ENCODE results near the gene PDLIM5.

PDLIM5 gene

DNA sequence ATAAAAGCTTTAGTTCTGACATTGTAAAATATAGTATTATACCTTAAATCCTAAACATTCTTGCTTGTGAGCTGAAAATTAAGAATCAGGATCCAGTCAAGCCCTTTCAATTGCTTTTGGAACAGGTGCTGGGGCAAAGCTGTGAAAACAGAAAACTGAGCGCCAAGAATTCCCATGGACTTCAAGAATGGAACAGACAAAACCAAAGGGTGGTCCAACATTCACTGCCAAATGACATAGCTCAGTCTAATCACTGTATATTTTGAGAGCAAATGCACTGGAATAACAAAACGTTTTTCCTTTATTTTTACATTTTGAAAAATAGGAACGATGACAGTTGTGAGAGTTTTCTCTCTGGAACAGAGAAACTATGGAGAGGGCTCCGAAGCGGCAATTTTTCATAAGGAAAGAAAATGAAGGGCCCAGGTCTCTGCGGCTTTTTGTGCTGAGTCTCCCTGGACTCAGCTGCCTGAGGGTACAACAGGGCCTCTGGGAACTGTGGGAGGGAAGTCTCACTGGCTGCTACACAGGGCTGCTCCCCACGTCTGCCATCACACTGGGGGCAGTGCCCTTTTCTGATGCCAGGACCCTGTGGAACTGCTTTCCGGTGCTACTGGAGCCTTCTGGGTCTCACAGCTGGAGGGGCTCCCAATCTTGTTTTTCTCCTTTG lies 250.0 kb downstream of the PDLIM5 start:
- no peak for DNase-seq (ENCODE audit: low read depth)

DNA sequence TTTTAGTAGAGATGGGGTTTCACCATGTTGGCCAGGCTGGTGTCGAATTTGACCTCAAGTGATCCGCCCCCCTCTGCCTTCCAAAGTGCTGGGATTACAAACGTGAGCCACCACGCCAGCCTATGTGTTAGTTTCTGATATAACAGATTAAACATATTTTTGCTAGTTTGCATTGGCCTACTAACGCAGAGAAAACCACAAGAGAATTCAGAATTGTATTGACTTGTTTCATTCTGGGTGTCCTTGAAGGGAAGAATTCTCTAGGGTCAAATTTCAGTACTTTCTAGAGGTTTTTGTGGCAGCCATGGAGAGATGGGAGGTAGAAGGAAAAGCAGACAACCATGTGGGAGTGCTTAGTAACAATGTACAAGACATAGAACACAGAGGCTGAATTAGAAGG lies 259.9 kb downstream of the PDLIM5 start:
- no peak for DNase-seq (ENCODE audit: low read depth)

- DNase-seq (ENCODE audit: low read depth), result no peak
These were observed 262.8 kb downstream of the PDLIM5 start for GRCh38 chr4:94714365-94715160.

- no peak for DNase-seq (ENCODE audit: low read depth)
These were observed 264.0 kb downstream of the PDLIM5 start for GRCh38 chr4:94715726-94716125.
